Ishikawa (cell line): ENCODE results near the gene ZMIZ1.

ENCODE experiments used
- CEBPB ChIP-seq: IDR thresholded peaks from 2 replicates; pipeline ENCODE4 v1.6.1; 2012
- CREB1 ChIP-seq: IDR thresholded peaks from 2 replicates; pipeline ENCODE4 v1.6.1; 2012; ENCODE audit warnings: low read depth
- EP300 ChIP-seq: IDR thresholded peaks from 2 replicates; pipeline ENCODE4 v1.6.1; 2012; ENCODE audit warnings: borderline replicate concordance
- MAX ChIP-seq: IDR thresholded peaks from 2 replicates; pipeline ENCODE4 v1.6.1; 2012
- RAD21 ChIP-seq: IDR thresholded peaks from 2 replicates; pipeline ENCODE4 v1.6.1; 2012; ENCODE audit warnings: low read depth
- REST ChIP-seq: IDR thresholded peaks from 2 replicates; pipeline ENCODE4 v1.6.1; 2012; ENCODE audit warnings: low read depth, mild to moderate bottlenecking
- TAF1 ChIP-seq: IDR thresholded peaks from 2 replicates; pipeline ENCODE4 v1.6.1; 2012; ENCODE audit warnings: low read depth, mild to moderate bottlenecking
- TEAD4 ChIP-seq: IDR thresholded peaks from 2 replicates; pipeline ENCODE4 v1.6.1; 2012
- USF1 ChIP-seq: IDR thresholded peaks from 2 replicates; pipeline ENCODE4 v1.6.1; 2012
- YY1 ChIP-seq: IDR thresholded peaks from 2 replicates; pipeline ENCODE4 v1.6.1; 2012; ENCODE audit warnings: low read depth
- ZBTB7A ChIP-seq: IDR thresholded peaks from 2 replicates; pipeline ENCODE4 v1.6.1; 2012; ENCODE audit warnings: low read depth

GRCh38 chr10:79106256-79107050 is 37.7 kb downstream of the ZMIZ1 start:
- no peak for TF ChIP-seq CREB1
- TF ChIP-seq ZBTB7A = no peak
- TF ChIP-seq MAX = no peak
- no peak for TF ChIP-seq EP300
- no peak for TF ChIP-seq RAD21
- TF ChIP-seq YY1 = no peak
- no peak for TF ChIP-seq TAF1
- no peak for TF ChIP-seq USF1
- no peak for TF ChIP-seq REST
- no peak for TF ChIP-seq CEBPB
- TF ChIP-seq TEAD4 = no peak
